OCI-LY1 (cell line): ENCODE measurements around the gene CXCR2.

Source experiments
- H2AFZ ChIP-seq: fragments of 200-600 bp; sonication (generic), shearing (Covaris generic); 2 replicates; pipeline ENCODE4 v1.6.0; 2014; ENCODE audit warnings: antibody characterized with exemption, mild to moderate bottlenecking, low read length
- H3F3A ChIP-seq: fragments of 200-600 bp; sonication (generic), shearing (Covaris generic); 2 replicates; pipeline ENCODE4 v1.6.0; 2014; ENCODE audit warnings: mild to moderate bottlenecking, antibody characterized with exemption, low read length, moderate library complexity; ENCODE audit not compliant: insufficient read depth
- H3K27ac ChIP-seq: fragments of 200-600 bp; sonication (generic); 2 replicates; pipeline ENCODE4 v1.5.1; 2014; ENCODE audit warnings: low read length, mixed run types, mild to moderate bottlenecking, low read depth; ENCODE audit not compliant: poor library complexity, severe bottlenecking
- H3K27me3 ChIP-seq: fragments of 200-600 bp; sonication (generic); 2 replicates; pipeline ENCODE4 v1.6.0; 2014; ENCODE audit warnings: antibody characterized with exemption, mild to moderate bottlenecking, low read length, moderate library complexity; ENCODE audit not compliant: insufficient read depth
- H3K36me3 ChIP-seq: fragments of 200-600 bp; sonication (generic); 2 replicates; pipeline ENCODE4 v1.6.1; 2014; ENCODE audit warnings: mild to moderate bottlenecking, antibody characterized with exemption, low read length, moderate library complexity, mixed read lengths; ENCODE audit not compliant: insufficient read depth
- H3K4me1 ChIP-seq: fragments of 200-600 bp; sonication (generic); 2 replicates; pipeline ENCODE4 v1.5.1; 2014; ENCODE audit warnings: mild to moderate bottlenecking, low read length, moderate library complexity; ENCODE audit not compliant: insufficient read depth, severe bottlenecking
- H3K4me2 ChIP-seq: fragments of 200-600 bp; sonication (generic), shearing (Covaris generic); 2 replicates; pipeline ENCODE4 v1.6.1; 2014; ENCODE audit warnings: low read length
- H3K4me3 ChIP-seq: fragments of 200-600 bp; sonication (generic); 2 replicates; pipeline ENCODE4 v1.5.1; 2014; ENCODE audit warnings: low read length, low read depth, mild to moderate bottlenecking, mixed read lengths; ENCODE audit not compliant: poor library complexity, severe bottlenecking
- H3K79me2 ChIP-seq: fragments of 200-600 bp; shearing (Covaris generic); 2 replicates; pipeline ENCODE4 v1.6.1; 2016; ENCODE audit warnings: mixed run types, low read length, mixed read lengths; ENCODE audit not compliant: insufficient read depth
- H3K9ac ChIP-seq: fragments of 200-600 bp; sonication (generic), shearing (Covaris generic); 2 replicates; pipeline ENCODE4 v1.6.1; 2014; ENCODE audit warnings: mild to moderate bottlenecking, low read length, mixed read lengths
- H3K9me2 ChIP-seq: fragments of 200-600 bp; sonication (generic), shearing (Covaris generic); 2 replicates; pipeline ENCODE4 v1.6.1; 2014; ENCODE audit warnings: low read depth, mild to moderate bottlenecking, low read length, mixed read lengths
- H3K9me3 ChIP-seq: fragments of 200-600 bp; shearing (Covaris generic); 2 replicates; pipeline ENCODE4 v1.6.1; 2014; ENCODE audit warnings: low read length, mixed read lengths
- H4K20me1 ChIP-seq: fragments of 200-600 bp; sonication (generic), shearing (Covaris generic); 2 replicates; pipeline ENCODE4 v1.6.0; 2016; ENCODE audit warnings: mild to moderate bottlenecking, low read length; ENCODE audit not compliant: insufficient read depth
- CTCF ChIP-seq: fragments of 200-600 bp; sonication (generic), shearing (Covaris generic); IDR thresholded peaks from 2 replicates; pipeline ENCODE4 v1.5.1; 2017; ENCODE audit warnings: mild to moderate bottlenecking, antibody characterized with exemption, low read length, moderate library complexity, mixed read lengths
- EZH2 ChIP-seq: fragments of 200-600 bp; sonication (generic), shearing (Covaris generic); IDR thresholded peaks from 2 replicates; pipeline ENCODE4 v1.8.0; 2017; ENCODE audit warnings: borderline replicate concordance, mixed run types, mild to moderate bottlenecking, antibody characterized with exemption, low read length, moderate library complexity, mixed read lengths

The CXCR2 gene

GRCh38 chr2:218129458-218130135 lies 3.8 kb downstream of the CXCR2 start:
- Histone ChIP-seq H3K9ac (no peak overlapping the region), H3K4me1 (no peaks in the 10 kb centered on the region), H3K4me2 (no peak overlapping the region), H3F3A (no peaks in the 10 kb centered on the region), H4K20me1 (no peaks in the 10 kb centered on the region), H3K9me2 (no peaks in the 10 kb centered on the region), H2AFZ (no peak overlapping the region), H3K36me3 (no peaks in the 10 kb centered on the region), H3K9me3 (no peaks in the 10 kb centered on the region), H3K27ac (no peak overlapping the region), H3K4me3 (no peak overlapping the region), H3K27me3 (peaks cover 26% of the 10 kb centered on the region), H3K79me2 (no peaks in the 10 kb centered on the region)
- TF ChIP-seq CTCF: no peak

GRCh38 chr2:218130377-218130776 lies 4.5 kb downstream of the CXCR2 start:
- Histone ChIP-seq H4K20me1 (no peaks in the 10 kb centered on the region), H2AFZ (no peak overlapping the region), H3K4me3 (no peak overlapping the region), H3K36me3 (no peaks in the 10 kb centered on the region), H3F3A (no peaks in the 10 kb centered on the region), H3K4me2 (no peak overlapping the region), H3K9me3 (no peaks in the 10 kb centered on the region), H3K27me3 (peaks cover 19% of the 10 kb centered on the region), H3K27ac (no peak overlapping the region), H3K4me1 (no peaks in the 10 kb centered on the region), H3K9me2 (no peaks in the 10 kb centered on the region), H3K9ac (no peak overlapping the region), H3K79me2 (no peaks in the 10 kb centered on the region)
- TF ChIP-seq CTCF: no peak
- TF ChIP-seq EZH2: no peak

GRCh38 chr2:218130822-218131221 lies 5.0 kb downstream of the CXCR2 start:
- Histone ChIP-seq H3K27me3 (peaks cover 18% of the 10 kb centered on the region), H3K9ac (no peak overlapping the region), H3F3A (no peaks in the 10 kb centered on the region), H2AFZ (no peak overlapping the region), H3K4me1 (no peaks in the 10 kb centered on the region), H3K4me3 (no peak overlapping the region), H3K9me2 (no peaks in the 10 kb centered on the region), H3K36me3 (no peaks in the 10 kb centered on the region), H3K4me2 (no peak overlapping the region), H3K9me3 (no peaks in the 10 kb centered on the region), H3K79me2 (no peaks in the 10 kb centered on the region), H3K27ac (no peak overlapping the region), H4K20me1 (no peaks in the 10 kb centered on the region)
- TF ChIP-seq EZH2: no peak
- no peak for TF ChIP-seq CTCF
